Measurements from ENCODE around the gene ZNF322.

ZNF322 gene

DNA sequence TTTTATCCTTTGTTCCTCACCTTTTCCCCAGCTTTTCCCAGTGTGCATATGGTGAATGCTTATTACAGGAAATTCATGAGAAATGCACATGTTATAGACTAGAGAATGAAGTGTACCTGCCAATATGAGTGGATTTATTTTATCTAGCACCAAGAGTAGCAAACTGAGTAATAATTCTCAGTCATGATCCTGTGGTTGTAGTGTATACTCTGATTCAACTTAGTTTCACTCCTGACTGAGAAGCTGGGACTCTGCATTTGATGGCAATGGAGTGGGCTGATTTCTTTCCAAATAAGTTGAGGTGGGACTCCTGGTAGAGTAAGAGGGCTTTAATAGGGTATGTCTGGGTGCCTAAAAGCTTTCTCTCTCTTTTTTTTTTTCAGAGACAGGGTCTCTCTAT is 58.8 kb downstream of the ZNF322 start:
- Histone ChIP-seq H3K36me3 (ENCODE audit: control insufficient read depth in 1 of 2, insufficient read depth in 2 of 2, low read length in 2 of 2) (peaks cover 16 to 22% of the 10 kb centered on the region in 2 donors), H3K4me1 (ENCODE audit: control insufficient read depth in 1 of 2, insufficient read depth in 2 of 2, low read length in 2 of 2) (peaks cover 7 to 12% of the 10 kb centered on the region in 2 donors), H3K27me3 (ENCODE audit: control insufficient read depth in 1 of 2, insufficient read depth in 2 of 2, low read length in 2 of 2) (no peaks in the 10 kb centered on the region), H3K9ac (ENCODE audit: low read depth in 1 of 2, low read length in 2 of 2) (no peak overlapping the region), H3K9me3 (ENCODE audit: control insufficient read depth in 1 of 2, low read length in 2 of 2) (no peaks in the 10 kb centered on the region), H3K27ac (ENCODE audit: low read depth, low read length) (no peak overlapping the region), H3K4me3 (ENCODE audit: low read depth in 1 of 2, low read length in 2 of 2) (no peak overlapping the region)

DNA sequence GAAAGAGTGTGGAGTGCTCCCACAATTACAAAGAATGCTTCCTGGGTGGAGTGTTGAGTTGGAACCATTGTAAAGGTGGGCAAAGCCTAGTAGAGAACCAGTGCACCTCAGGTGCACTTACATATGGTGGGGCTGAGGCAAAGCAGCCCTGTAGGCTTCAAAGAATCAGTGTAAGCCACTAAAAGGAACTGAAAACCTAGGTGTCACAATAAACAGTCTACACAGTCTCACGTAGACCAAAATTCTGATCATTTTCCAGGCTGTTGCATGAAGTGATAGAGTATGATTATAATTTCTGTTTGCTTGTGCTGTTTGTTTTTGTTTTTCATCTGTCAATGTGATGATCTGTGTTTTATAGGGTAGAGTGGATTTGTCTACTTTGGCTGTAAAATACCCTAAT is 60.0 kb downstream of the ZNF322 start:
- Histone ChIP-seq H3K9ac (ENCODE audit: low read depth in 1 of 2, low read length in 2 of 2) (no peak overlapping the region), H3K36me3 (ENCODE audit: control insufficient read depth in 1 of 2, insufficient read depth in 2 of 2, low read length in 2 of 2) (peaks cover 16 to 22% of the 10 kb centered on the region in 2 donors), H3K9me3 (ENCODE audit: control insufficient read depth in 1 of 2, low read length in 2 of 2) (no peaks in the 10 kb centered on the region), H3K4me1 (ENCODE audit: control insufficient read depth in 1 of 2, insufficient read depth in 2 of 2, low read length in 2 of 2) (peaks cover 7 to 15% of the 10 kb centered on the region in 2 donors), H3K4me3 (ENCODE audit: low read depth in 1 of 2, low read length in 2 of 2) (no peak overlapping the region), H3K27me3 (ENCODE audit: control insufficient read depth in 1 of 2, insufficient read depth in 2 of 2, low read length in 2 of 2) (peaks cover 0 to 4% of the 10 kb centered on the region in 2 donors), H3K27ac (ENCODE audit: low read depth, low read length) (no peak overlapping the region)

DNA sequence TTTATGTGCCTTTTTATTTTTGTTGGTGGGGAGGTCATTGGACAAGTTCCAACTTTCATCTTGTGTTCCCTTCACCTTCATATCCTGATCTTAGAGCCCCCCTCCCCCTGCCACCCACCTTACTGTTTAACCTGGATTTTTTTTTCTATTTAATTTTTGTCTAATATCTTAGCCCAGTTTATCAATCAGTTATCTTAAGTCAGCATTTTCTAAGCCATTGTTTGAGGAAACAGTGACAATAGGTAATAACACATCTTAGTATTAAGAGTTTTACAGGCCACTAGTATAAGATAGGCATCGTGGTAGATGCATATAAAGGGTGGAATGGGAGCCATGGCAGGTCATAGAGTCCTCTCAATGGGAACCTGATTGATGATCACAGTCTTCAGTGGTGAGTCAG is 60.4 kb downstream of the ZNF322 start:
- H3K27ac ChIP-seq (ENCODE audit: low read depth, low read length), result no peak overlapping the region
- H3K9ac ChIP-seq (ENCODE audit: low read depth in 1 of 2, low read length in 2 of 2), result no peak overlapping the region
- H3K27me3 ChIP-seq (ENCODE audit: control insufficient read depth in 1 of 2, insufficient read depth in 2 of 2, low read length in 2 of 2), result peaks cover 2 to 8% of the 10 kb centered on the region in 2 donors
- H3K36me3 ChIP-seq (ENCODE audit: control insufficient read depth in 1 of 2, insufficient read depth in 2 of 2, low read length in 2 of 2), result peaks cover 16 to 22% of the 10 kb centered on the region in 2 donors
- no peaks in the 10 kb centered on the region for H3K9me3 ChIP-seq (ENCODE audit: control insufficient read depth in 1 of 2, low read length in 2 of 2)
- H3K4me3 ChIP-seq (ENCODE audit: low read depth in 1 of 2, low read length in 2 of 2), result no peak overlapping the region
- H3K4me1 ChIP-seq (ENCODE audit: control insufficient read depth in 1 of 2, insufficient read depth in 2 of 2, low read length in 2 of 2), result peaks cover 7 to 15% of the 10 kb centered on the region in 2 donors

DNA sequence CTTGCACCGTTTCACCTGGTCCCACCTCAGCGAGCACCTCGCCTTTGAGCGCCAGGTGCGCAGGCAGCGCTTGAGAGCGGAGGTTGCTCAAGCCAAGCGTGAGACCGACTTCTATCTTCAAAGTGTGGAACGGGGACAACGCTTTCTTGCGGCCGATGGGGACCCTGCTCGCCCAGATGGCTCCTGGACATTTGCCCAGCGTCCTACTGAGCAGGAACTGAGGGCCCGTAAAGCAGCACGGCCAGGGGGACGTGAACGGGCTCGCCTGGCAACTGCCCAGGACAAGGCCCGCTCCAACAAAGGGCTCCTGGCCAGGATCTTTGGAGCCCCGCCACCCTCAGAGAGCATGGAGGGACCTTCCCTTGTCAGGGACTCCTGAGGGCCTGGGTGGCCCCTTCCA is 61.3 kb downstream of the ZNF322 start:
- no peak overlapping the region for H3K9ac ChIP-seq (ENCODE audit: low read depth in 1 of 2, low read length in 2 of 2)
- peaks cover 7 to 15% of the 10 kb centered on the region in 2 donors for H3K4me1 ChIP-seq (ENCODE audit: control insufficient read depth in 1 of 2, insufficient read depth in 2 of 2, low read length in 2 of 2)
- H3K4me3 ChIP-seq (ENCODE audit: low read depth in 1 of 2, low read length in 2 of 2), result peak overlapping the region in 1 of 2 donors; percentile 96
- peaks cover 16 to 22% of the 10 kb centered on the region in 2 donors for H3K36me3 ChIP-seq (ENCODE audit: control insufficient read depth in 1 of 2, insufficient read depth in 2 of 2, low read length in 2 of 2)
- H3K27ac ChIP-seq (ENCODE audit: low read depth, low read length), result no peak overlapping the region
- H3K9me3 ChIP-seq (ENCODE audit: control insufficient read depth in 1 of 2, low read length in 2 of 2), result no peaks in the 10 kb centered on the region
- H3K27me3 ChIP-seq (ENCODE audit: control insufficient read depth in 1 of 2, insufficient read depth in 2 of 2, low read length in 2 of 2), result peaks cover 6 to 15% of the 10 kb centered on the region in 2 donors

DNA sequence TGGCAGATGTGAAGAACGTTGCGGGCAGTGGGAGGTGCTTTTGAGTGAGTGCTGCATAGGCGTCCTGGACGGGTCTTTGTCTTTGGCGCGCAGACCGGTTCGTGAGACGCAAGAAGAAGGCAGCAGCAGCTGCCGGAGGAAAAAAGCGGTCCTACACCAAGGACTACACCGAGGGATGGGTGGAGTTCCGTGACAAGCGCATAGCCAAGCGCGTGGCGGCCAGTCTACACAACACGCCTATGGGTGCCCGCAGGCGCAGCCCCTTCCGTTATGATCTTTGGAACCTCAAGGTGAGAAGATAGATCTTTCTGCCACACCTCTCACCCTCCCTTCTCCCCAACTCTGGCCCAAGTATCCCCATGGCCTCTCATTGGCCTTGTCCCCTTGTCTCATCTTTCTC is 61.7 kb downstream of the ZNF322 start:
- no peak overlapping the region for H3K27ac ChIP-seq (ENCODE audit: low read depth, low read length)

DNA sequence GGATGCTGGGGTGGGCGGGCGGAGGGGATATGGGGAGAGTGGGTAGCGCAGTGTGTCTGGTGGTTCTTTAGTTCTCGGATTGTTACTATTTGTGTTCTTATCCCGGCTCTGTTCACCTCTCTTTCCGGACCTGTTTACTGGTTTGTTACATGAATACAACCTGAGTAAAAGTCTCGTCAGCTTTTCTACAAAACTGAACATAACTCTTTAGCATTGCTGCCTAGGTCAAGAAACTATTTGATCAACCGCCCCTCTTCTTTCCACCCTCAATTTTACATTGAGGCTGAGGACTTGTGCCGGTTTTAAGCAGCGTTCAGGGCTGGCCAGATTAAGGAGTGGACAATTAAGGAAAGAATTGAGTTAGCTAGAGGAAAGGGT is 62.2 kb downstream of the ZNF322 start:
- peak overlapping the region; percentile 94 to 96 for H3K4me3 ChIP-seq (ENCODE audit: low read depth in 1 of 2, low read length in 2 of 2)
- peak overlapping the region; percentile 89 to 98 for H3K9ac ChIP-seq (ENCODE audit: low read depth in 1 of 2, low read length in 2 of 2)
- no peak overlapping the region for H3K27ac ChIP-seq (ENCODE audit: low read depth, low read length)
- peaks cover 16 to 22% of the 10 kb centered on the region in 2 donors for H3K36me3 ChIP-seq (ENCODE audit: control insufficient read depth in 1 of 2, insufficient read depth in 2 of 2, low read length in 2 of 2)
- H3K4me1 ChIP-seq (ENCODE audit: control insufficient read depth in 1 of 2, insufficient read depth in 2 of 2, low read length in 2 of 2), result peaks cover 7 to 15% of the 10 kb centered on the region in 2 donors
- peaks cover 7 to 18% of the 10 kb centered on the region in 2 donors for H3K27me3 ChIP-seq (ENCODE audit: control insufficient read depth in 1 of 2, insufficient read depth in 2 of 2, low read length in 2 of 2)
- no peaks in the 10 kb centered on the region for H3K9me3 ChIP-seq (ENCODE audit: control insufficient read depth in 1 of 2, low read length in 2 of 2)

More for the DNA sequence above, 61.7 kb downstream of the ZNF322 start:
- Histone ChIP-seq H3K4me1 (ENCODE audit: control insufficient read depth in 1 of 2, insufficient read depth in 2 of 2, low read length in 2 of 2) (peaks cover 7 to 15% of the 10 kb centered on the region in 2 donors), H3K9ac (ENCODE audit: low read depth in 1 of 2, low read length in 2 of 2) (peak overlapping the region; percentile 89 to 98), H3K27me3 (ENCODE audit: control insufficient read depth in 1 of 2, insufficient read depth in 2 of 2, low read length in 2 of 2) (peaks cover 7 to 16% of the 10 kb centered on the region in 2 donors), H3K9me3 (ENCODE audit: control insufficient read depth in 1 of 2, low read length in 2 of 2) (no peaks in the 10 kb centered on the region), H3K4me3 (ENCODE audit: low read depth in 1 of 2, low read length in 2 of 2) (peak overlapping the region; percentile 94 to 96), H3K36me3 (ENCODE audit: control insufficient read depth in 1 of 2, insufficient read depth in 2 of 2, low read length in 2 of 2) (peaks cover 16 to 22% of the 10 kb centered on the region in 2 donors)

DNA sequence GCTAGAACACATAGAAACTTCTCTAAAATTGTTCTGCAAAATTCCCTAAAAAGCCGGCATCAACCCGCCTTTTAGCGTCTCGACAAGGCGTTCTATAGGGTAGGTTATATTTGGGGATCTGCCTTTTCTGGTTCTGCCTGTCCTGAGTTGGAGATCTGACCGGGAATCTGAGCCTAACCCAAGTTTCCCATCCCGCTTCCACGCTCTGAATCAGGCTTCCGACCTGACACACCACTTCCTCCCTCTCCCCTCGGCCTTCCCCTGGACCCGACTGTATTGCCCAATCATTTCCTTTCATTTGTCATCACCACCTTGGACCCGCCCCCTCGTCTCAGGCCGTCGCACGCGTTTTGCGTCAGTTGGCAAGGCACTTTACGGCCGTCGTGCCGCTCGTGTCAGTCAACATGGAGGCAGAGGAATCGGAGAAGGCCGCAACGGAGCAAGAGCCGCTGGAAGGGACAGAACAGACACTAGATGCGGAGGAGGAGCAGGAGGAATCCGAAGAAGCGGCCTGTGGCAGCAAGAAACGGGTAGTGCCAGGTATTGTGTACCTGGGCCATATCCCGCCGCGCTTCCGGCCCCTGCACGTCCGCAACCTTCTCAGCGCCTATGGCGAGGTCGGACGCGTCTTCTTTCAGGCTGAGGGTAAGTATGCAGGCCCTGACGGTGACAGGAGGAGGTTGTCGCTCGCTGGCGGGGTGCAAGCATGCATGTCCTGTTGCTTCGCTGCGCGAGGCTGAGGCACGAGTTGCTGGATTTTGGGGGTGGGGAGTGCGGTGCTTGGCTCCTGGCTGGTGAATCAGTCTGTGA is 62.8 kb downstream of the ZNF322 start, which contains the start of gene ABT1:
Gene ABT1, plus strand, starts transcription at position 375 of the 810 bp plus-strand sequence. Its CDS starts 30 bp downstream, at position 405.
- H3K36me3 ChIP-seq (ENCODE audit: control insufficient read depth in 1 of 2, insufficient read depth in 2 of 2, low read length in 2 of 2), result peaks cover 16 to 22% of the 10 kb centered on the region in 2 donors
- H3K9me3 ChIP-seq (ENCODE audit: control insufficient read depth in 1 of 2, low read length in 2 of 2), result no peaks in the 10 kb centered on the region
- peaks cover 7 to 15% of the 10 kb centered on the region in 2 donors for H3K4me1 ChIP-seq (ENCODE audit: control insufficient read depth in 1 of 2, insufficient read depth in 2 of 2, low read length in 2 of 2)
- H3K27me3 ChIP-seq (ENCODE audit: control insufficient read depth in 1 of 2, insufficient read depth in 2 of 2, low read length in 2 of 2), result peaks cover 7 to 24% of the 10 kb centered on the region in 2 donors
- H3K9ac ChIP-seq (ENCODE audit: low read depth in 1 of 2, low read length in 2 of 2), result peak within 1 kb of the TSS; percentile 89 to 98
- H3K27ac ChIP-seq (ENCODE audit: low read depth, low read length), result peak within 1 kb of the TSS; percentile 70
- peak within 1 kb of the TSS; percentile 94 to 96 for H3K4me3 ChIP-seq (ENCODE audit: low read depth in 1 of 2, low read length in 2 of 2)

GRCh38 chr6:26595669-26596269 is 63.8 kb downstream of the ZNF322 start:
- H3K4me3 ChIP-seq (ENCODE audit: low read depth in 1 of 2, low read length in 2 of 2), result peak overlapping the region; percentile 72 to 79
- peak overlapping the region; percentile 35 to 54 for H3K9ac ChIP-seq (ENCODE audit: low read depth in 1 of 2, low read length in 2 of 2)
- no peaks in the 10 kb centered on the region for H3K9me3 ChIP-seq (ENCODE audit: control insufficient read depth in 1 of 2, low read length in 2 of 2)

DNA sequence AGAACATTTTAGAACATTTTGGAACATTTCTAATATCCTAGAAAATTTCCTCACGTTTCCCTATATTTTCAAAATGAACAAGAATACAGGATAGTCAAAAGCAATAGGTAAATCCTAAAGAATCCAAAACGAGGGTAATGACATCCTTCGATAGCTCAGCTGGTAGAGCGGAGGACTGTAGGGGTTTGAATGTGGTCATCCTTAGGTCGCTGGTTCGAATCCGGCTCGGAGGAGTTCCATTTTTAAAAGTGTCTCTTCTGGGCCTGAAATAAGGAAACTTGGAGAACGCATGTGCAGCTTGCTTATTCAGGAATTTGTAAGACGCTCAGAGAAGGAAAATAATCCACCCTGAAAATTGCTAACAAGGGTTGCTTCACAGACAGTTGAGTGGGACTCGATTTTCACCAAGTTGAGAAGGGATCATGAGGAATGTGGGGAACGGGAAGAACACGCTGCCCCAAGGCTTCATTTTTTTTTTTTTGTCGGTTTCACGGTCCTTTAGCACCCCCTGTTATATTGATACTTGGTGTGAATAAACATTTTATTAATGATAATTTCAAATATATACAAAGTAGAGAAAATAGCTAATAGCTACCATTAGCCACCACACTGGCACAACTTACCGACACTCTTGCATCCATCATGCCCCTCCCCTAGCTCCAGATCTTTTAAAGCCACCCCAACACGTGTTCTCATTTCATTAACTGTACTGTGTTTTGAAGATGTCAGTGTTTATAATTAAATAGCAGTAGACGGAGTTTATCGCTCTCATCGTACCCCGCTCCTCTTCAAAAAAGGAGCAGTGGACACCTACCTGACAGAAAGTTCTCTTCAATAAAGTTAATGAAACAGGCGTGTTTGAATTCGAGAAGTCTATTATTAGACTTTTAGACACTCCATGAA is 64.6 kb downstream of the ZNF322 start:
- H3K36me3 ChIP-seq (ENCODE audit: control insufficient read depth in 1 of 2, insufficient read depth in 2 of 2, low read length in 2 of 2), result peaks cover 15 to 19% of the 10 kb centered on the region in 2 donors
- H3K27ac ChIP-seq (ENCODE audit: low read depth, low read length), result no peak overlapping the region
- peaks cover 7 to 15% of the 10 kb centered on the region in 2 donors for H3K4me1 ChIP-seq (ENCODE audit: control insufficient read depth in 1 of 2, insufficient read depth in 2 of 2, low read length in 2 of 2)
- peak overlapping the region; percentile 35 to 54 for H3K9ac ChIP-seq (ENCODE audit: low read depth in 1 of 2, low read length in 2 of 2)
- no peaks in the 10 kb centered on the region for H3K9me3 ChIP-seq (ENCODE audit: control insufficient read depth in 1 of 2, low read length in 2 of 2)
- H3K4me3 ChIP-seq (ENCODE audit: low read depth in 1 of 2, low read length in 2 of 2), result peak overlapping the region; percentile 72 to 79
- H3K27me3 ChIP-seq (ENCODE audit: control insufficient read depth in 1 of 2, insufficient read depth in 2 of 2, low read length in 2 of 2), result peaks cover 7 to 30% of the 10 kb centered on the region in 2 donors

More at GRCh38 chr6:26595669-26596269, 63.8 kb downstream of the ZNF322 start:
- peaks cover 16 to 22% of the 10 kb centered on the region in 2 donors for H3K36me3 ChIP-seq (ENCODE audit: control insufficient read depth in 1 of 2, insufficient read depth in 2 of 2, low read length in 2 of 2)
- H3K4me1 ChIP-seq (ENCODE audit: control insufficient read depth in 1 of 2, insufficient read depth in 2 of 2, low read length in 2 of 2), result peaks cover 7 to 15% of the 10 kb centered on the region in 2 donors
- H3K27ac ChIP-seq (ENCODE audit: low read depth, low read length), result peak overlapping the region; percentile 3
- H3K27me3 ChIP-seq (ENCODE audit: control insufficient read depth in 1 of 2, insufficient read depth in 2 of 2, low read length in 2 of 2), result peaks cover 7 to 30% of the 10 kb centered on the region in 2 donors

All from duodenal mucosa (tissue), 2 donors.